Activated CD4-positive, CD25-positive, alpha-beta regulatory T cell treated with anti-CD3 and anti-CD28 coated beads, Interleukin-2, amount 50 U/mL, for 24 hours (primary cell): ENCODE measurements around the gene WFS1.

Experiments used
- ATAC-seq, 2 donors: fragments of 150-1000 bp; cut with Tn5 transposase; one replicate each; pipeline ENCODE4 v1.10.0; 2021; ENCODE audit warnings: mild to moderate bottlenecking in 1 of 2, moderate library complexity in 1 of 2

WFS1 gene

GRCh38 chr4:6269616-6270511, at the start of gene WFS1:
Gene WFS1, plus strand, starts transcription at chr4:6269850. Its CDS starts 7,606 bp downstream, at chr4:6277456.
- ATAC-seq: peak; percentile 100

GRCh38 chr4:6221301-6221850, 48.3 kb upstream of the WFS1 start:
- ATAC-seq: no peak

- ATAC-seq: peak; percentile 53 to 56
These were observed 47.5 kb upstream of the WFS1 start for GRCh38 chr4:6221851-6222760.

GRCh38 chr4:6222761-6223292, 46.8 kb upstream of the WFS1 start:
- no peak for ATAC-seq

- ATAC-seq: no peak
These were observed 44.9 kb upstream of the WFS1 start for GRCh38 chr4:6224735-6225134.

GRCh38 chr4:6225469-6225868, 44.2 kb upstream of the WFS1 start:
- no peak for ATAC-seq

GRCh38 chr4:6226506-6226905, 43.1 kb upstream of the WFS1 start:
- no peak for ATAC-seq

GRCh38 chr4:6227412-6228157, 42.1 kb upstream of the WFS1 start:
- ATAC-seq: no peak

GRCh38 chr4:6228158-6229067, 41.2 kb upstream of the WFS1 start:
- ATAC-seq: no peak

GRCh38 chr4:6229095-6229494, 40.6 kb upstream of the WFS1 start:
- no peak for ATAC-seq

- no peak for ATAC-seq
These were observed 39.8 kb upstream of the WFS1 start for GRCh38 chr4:6229671-6230501.

GRCh38 chr4:6230502-6230785, 39.2 kb upstream of the WFS1 start:
- no peak for ATAC-seq

GRCh38 chr4:6230827-6231662, 38.6 kb upstream of the WFS1 start:
- no peak for ATAC-seq

GRCh38 chr4:6231663-6232165, 37.9 kb upstream of the WFS1 start:
- ATAC-seq: no peak

GRCh38 chr4:6232836-6233785, 36.5 kb upstream of the WFS1 start:
- no peak for ATAC-seq

GRCh38 chr4:6233929-6234328, 35.7 kb upstream of the WFS1 start:
- no peak for ATAC-seq

GRCh38 chr4:6235012-6235411, 34.6 kb upstream of the WFS1 start:
- ATAC-seq: no peak
